HCT116 (cell line): Measurements from ENCODE around the gene RPLP2.

Experiments used
- CTCF ChIP-seq, 3 experiments: fragments of 200-600 bp in 1 of 3; sonication (generic) in 1 of 3; IDR thresholded peaks in 2 of 3; conservative IDR thresholded peaks in 1 of 3; 2 replicates each; pipeline ENCODE4 v1.5.1; 2012 to 2017; ENCODE audit warnings: low read depth in 2 of 3, low read length in 2 of 3, antibody characterized with exemption in 1 of 3, borderline replicate concordance in 1 of 3, control low read depth in 1 of 3, mild to moderate bottlenecking in 1 of 3, mixed read lengths in 1 of 3, mixed run types in 1 of 3, moderate library complexity in 1 of 3; ENCODE audit not compliant: insufficient read depth in 1 of 3
- EZH2 ChIP-seq: fragments of 200-600 bp; sonication (generic); IDR thresholded peaks from 2 replicates; pipeline ENCODE4 v1.6.1; 2017; ENCODE audit warnings: antibody characterized with exemption, mixed run types
- JUND ChIP-seq: IDR thresholded peaks from 2 replicates; pipeline ENCODE4 v1.6.1; 2012
- RAD21 ChIP-seq: IDR thresholded peaks from 2 replicates; pipeline ENCODE4 v1.6.1; 2012; ENCODE audit warnings: low read depth, mild to moderate bottlenecking
- SIN3A ChIP-seq: IDR thresholded peaks from 2 replicates; pipeline ENCODE4 v1.6.1; 2012; ENCODE audit warnings: low read depth
- ZBTB33 ChIP-seq: IDR thresholded peaks from 2 replicates; pipeline ENCODE4 v1.6.1; 2011; ENCODE audit warnings: mild to moderate bottlenecking, low read length, moderate library complexity; ENCODE audit not compliant: insufficient replicate concordance; ENCODE audit errors: extremely low read depth

- TF ChIP-seq JUND (no peak), CTCF (IDR thresholded peaks at IDR 0.05 in 2 of 3, conservative IDR thresholded peaks at IDR 0.05 in 1 of 3; ENCODE audit: borderline replicate concordance in 1 of 3, insufficient read depth in 1 of 3, low read depth in 2 of 3, low read length in 2 of 3) (no peak), SIN3A (no peak), ZBTB33 (no peak), EZH2 (no peak), RAD21 (no peak)
Measured at GRCh38 chr11:836274-836673, 26.5 kb downstream of the RPLP2 start.
